Activated CD4-positive, alpha-beta T cell treated with anti-CD3 and anti-CD28 coated beads for 36 hours (primary cell): Measurements from ENCODE around the gene LRRC47. TPM values are rescaled to one million over a fixed set of nuclear protein-coding genes. Genes with fewer than 3 reads are reported as not detected.

Experiments used
- ATAC-seq: fragments of 200-7000 bp; cut with Tn5 transposase; one replicate; pipeline ENCODE4 v1.10.0; 2021; ENCODE audit warnings: mild to moderate bottlenecking, moderate library complexity
- CTCF ChIA-PET: fragments of 350-600 bp; sonication (Branson Sonifier 250); formaldehyde crosslinking; loops from one replicate; lab custom pipeline; 2021; ENCODE audit warnings: antibody characterized with exemption; lab: Charles Lee
- POLR2A ChIA-PET: fragments of 350-600 bp; sonication (Branson Sonifier 250); formaldehyde crosslinking; loops from one replicate; lab custom pipeline; 2021; ENCODE audit warnings: antibody characterized with exemption, inconsistent platforms; lab: Charles Lee
- DNase-seq: peaks from one replicate; pipeline ENCODE4 v3.0.0-alpha.2; 2020
- H3K27ac Mint-ChIP-seq: one replicate; pipeline ENCODE4 v1.8.0; 2021; ENCODE audit warnings: mixed read lengths
- H3K27me3 Mint-ChIP-seq: one replicate; pipeline ENCODE4 v1.8.0; 2021; ENCODE audit warnings: mixed read lengths
- H3K36me3 Mint-ChIP-seq: one replicate; pipeline ENCODE4 v1.8.0; 2021; ENCODE audit warnings: low read depth, mixed read lengths
- H3K4me1 Mint-ChIP-seq: one replicate; pipeline ENCODE4 v1.8.0; 2021; ENCODE audit warnings: mixed read lengths
- H3K4me3 Mint-ChIP-seq: one replicate; pipeline ENCODE4 v1.8.0; 2021; ENCODE audit warnings: mild to moderate bottlenecking, moderate library complexity, mixed read lengths
- H3K9me3 Mint-ChIP-seq: one replicate; pipeline ENCODE4 v1.8.0; 2021; ENCODE audit warnings: low read depth, mixed read lengths
- intact Hi-C, 2 experiments: fragments of 100-400 bp; cut with DNase I in 1 of 2; cut with micrococcal nuclease in 1 of 2; formaldehyde crosslinking; loops; one replicate each; pipeline versions ENCODE4 v1.14.2 to v1.15.1; 2022 to 2024; cut with DNase I, micrococcal nuclease
- total RNA-seq, 2 experiments: library from RNA; stranded (reverse); gene quantifications; one replicate each; pipeline ENCODE4 v1.2.3, GENCODE V29; 2021

LRRC47 gene
- total RNA-seq, 2 experiments from 2014 or later: 34.8 to 38.7 TPM

DNA sequence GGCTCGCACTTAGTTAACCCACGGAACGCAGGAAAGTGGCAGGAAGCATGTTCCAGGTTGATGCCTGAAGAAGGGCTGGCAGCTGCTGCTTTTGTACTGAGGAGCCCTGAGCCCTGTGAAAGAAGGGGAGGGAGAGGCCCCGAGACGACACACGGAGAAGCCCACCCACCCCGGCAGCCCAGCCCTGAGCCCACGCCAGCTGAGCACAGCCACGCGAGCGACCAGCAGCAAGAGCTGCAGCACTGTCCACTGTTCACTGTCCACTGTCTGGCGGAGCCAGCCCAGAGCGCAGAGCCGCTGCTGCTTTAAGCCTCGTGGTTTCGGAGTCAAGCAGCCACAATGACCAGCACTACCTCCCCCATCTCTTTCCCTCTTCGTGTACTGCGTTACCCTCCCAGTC is 5.3 kb downstream of the LRRC47 start:
- DNase-seq (no peak), ATAC-seq (no peak)
- intact Hi-C loops: no loop called here
- peaks cover 19% of the 10 kb centered on the region for H3K36me3 Mint-ChIP-seq
- no peak overlapping the region for H3K27ac Mint-ChIP-seq
- CTCF ChIA-PET: no interaction called here
- H3K4me1 Mint-ChIP-seq: peaks cover 40% of the 10 kb centered on the region
- H3K9me3 Mint-ChIP-seq: no peaks in the 10 kb centered on the region
- POLR2A ChIA-PET: no interaction called here
- H3K27me3 Mint-ChIP-seq: no peaks in the 10 kb centered on the region
- no peak overlapping the region for H3K4me3 Mint-ChIP-seq

DNA sequence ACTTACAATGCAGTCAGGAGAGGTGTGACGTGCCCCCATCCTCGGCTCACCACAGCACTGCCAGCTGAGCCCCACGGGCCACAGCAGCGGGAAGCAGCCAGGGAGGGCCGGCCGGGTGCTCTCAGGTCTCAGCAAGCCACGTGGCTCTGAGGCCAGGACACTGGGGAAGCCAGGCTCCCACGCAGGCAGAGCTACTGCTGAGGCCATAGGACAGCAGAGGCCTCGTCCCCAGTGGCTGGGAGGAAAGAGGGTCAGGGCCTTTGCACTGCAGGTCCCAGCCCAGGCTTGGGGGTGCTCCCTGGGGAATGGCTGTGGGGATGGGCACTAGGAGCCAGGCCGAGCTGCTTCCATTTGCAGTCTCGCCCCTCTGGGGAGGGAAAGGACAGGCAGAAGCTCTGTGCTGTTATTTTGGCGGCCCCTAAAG is 5.8 kb downstream of the LRRC47 start:
- intact Hi-C loops: no loop called here
- peaks cover 40% of the 10 kb centered on the region for H3K4me1 Mint-ChIP-seq
- no peak for ATAC-seq
- ChIA-PET POLR2A (no interaction called here), CTCF (no interaction called here)
- DNase-seq: no peak
- H3K4me3 Mint-ChIP-seq: no peak overlapping the region
- H3K9me3 Mint-ChIP-seq: no peaks in the 10 kb centered on the region
- no peaks in the 10 kb centered on the region for H3K27me3 Mint-ChIP-seq
- H3K27ac Mint-ChIP-seq: no peak overlapping the region
- peaks cover 20% of the 10 kb centered on the region for H3K36me3 Mint-ChIP-seq

DNA sequence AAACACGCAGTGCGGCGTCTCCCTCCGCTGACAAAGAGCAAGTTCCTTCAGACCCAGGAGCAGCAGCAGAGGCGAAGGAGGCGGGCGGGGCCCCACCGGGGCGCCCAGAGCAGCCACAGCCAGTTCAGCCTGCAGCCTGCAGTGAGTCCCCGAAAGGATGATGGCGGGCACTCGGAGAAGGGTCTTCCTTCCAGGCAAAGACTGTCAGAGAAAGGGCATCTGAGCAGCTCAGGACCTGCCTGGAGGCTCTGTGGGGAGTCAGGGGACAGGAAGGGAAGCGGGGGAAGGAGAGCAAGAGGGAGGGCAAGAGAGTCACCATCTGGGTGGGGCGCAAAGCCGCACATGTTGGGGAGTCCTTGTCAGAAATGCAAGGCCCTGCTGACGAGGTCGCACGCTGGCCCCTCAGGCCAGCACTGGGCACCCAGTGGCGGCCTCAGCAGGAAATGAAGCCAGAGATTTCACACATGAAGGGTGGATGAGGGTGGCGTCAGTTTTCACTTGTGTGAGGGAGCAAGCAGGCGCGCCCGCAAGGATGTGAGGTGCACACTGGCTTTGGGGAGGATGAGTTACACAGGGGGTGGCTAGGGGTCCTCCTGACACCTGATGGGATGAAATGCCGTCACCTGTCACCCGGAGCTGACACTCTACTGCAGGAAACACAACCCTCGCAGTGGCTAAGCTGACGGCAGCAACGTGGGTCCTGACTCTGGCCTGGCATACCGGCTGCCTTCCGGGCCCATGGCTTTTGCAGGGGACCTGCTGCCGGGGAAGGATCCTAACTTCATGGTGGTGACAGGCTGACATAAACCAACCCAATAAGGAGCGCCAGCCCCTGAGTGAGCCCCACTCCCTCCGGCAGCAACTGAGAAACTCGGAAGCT is 6.6 kb downstream of the LRRC47 start:
- H3K9me3 Mint-ChIP-seq: no peaks in the 10 kb centered on the region
- intact Hi-C loops: no loop called here
- CTCF ChIA-PET: no interaction called here
- peaks cover 32% of the 10 kb centered on the region for H3K4me1 Mint-ChIP-seq
- no peak overlapping the region for H3K27ac Mint-ChIP-seq
- POLR2A ChIA-PET: no interaction called here
- ATAC-seq (no peak), DNase-seq (no peak)
- H3K36me3 Mint-ChIP-seq: peaks cover 24% of the 10 kb centered on the region
- H3K4me3 Mint-ChIP-seq: no peak overlapping the region
- no peaks in the 10 kb centered on the region for H3K27me3 Mint-ChIP-seq

DNA sequence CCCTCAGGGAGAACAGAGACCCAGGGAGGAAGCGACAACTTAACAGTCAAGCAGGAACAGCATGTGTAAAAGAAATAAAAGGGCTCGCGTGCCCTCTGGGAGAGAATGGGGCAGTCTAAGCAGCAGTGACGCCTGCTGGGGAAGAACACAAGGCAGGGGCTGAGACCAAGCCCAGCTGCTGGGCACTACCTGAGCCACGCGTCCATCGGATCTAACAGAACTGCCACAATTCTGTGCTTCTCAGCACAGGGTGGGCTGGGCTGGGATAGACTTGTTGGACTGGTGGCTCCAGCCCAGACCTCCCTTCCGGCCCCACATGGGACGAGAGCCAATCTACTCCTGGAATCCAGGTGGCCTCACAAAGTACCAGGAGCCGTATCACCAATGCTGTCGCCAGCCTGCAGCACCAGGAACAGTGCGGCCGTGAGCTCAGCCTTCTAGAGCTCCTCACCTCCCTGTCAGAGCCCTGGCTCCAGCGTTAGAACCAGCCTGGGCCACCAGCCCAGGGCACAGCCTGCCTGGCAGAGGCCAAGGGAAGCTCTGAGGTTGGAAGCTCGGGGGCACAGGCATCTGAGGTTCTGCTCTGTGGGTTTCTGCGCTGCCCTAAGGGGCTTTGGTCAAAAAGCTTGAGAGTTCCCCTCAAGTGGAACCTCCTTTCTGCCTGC is 7.4 kb downstream of the LRRC47 start:
- H3K27me3 Mint-ChIP-seq: no peaks in the 10 kb centered on the region
- intact Hi-C loops: no loop called here
- peaks cover 24% of the 10 kb centered on the region for H3K4me1 Mint-ChIP-seq
- peaks cover 30% of the 10 kb centered on the region for H3K36me3 Mint-ChIP-seq
- no peak overlapping the region for H3K27ac Mint-ChIP-seq
- ATAC-seq (no peak), DNase-seq (no peak)
- POLR2A ChIA-PET: no interaction called here
- CTCF ChIA-PET: no interaction called here
- no peaks in the 10 kb centered on the region for H3K9me3 Mint-ChIP-seq
- H3K4me3 Mint-ChIP-seq: no peak overlapping the region

DNA sequence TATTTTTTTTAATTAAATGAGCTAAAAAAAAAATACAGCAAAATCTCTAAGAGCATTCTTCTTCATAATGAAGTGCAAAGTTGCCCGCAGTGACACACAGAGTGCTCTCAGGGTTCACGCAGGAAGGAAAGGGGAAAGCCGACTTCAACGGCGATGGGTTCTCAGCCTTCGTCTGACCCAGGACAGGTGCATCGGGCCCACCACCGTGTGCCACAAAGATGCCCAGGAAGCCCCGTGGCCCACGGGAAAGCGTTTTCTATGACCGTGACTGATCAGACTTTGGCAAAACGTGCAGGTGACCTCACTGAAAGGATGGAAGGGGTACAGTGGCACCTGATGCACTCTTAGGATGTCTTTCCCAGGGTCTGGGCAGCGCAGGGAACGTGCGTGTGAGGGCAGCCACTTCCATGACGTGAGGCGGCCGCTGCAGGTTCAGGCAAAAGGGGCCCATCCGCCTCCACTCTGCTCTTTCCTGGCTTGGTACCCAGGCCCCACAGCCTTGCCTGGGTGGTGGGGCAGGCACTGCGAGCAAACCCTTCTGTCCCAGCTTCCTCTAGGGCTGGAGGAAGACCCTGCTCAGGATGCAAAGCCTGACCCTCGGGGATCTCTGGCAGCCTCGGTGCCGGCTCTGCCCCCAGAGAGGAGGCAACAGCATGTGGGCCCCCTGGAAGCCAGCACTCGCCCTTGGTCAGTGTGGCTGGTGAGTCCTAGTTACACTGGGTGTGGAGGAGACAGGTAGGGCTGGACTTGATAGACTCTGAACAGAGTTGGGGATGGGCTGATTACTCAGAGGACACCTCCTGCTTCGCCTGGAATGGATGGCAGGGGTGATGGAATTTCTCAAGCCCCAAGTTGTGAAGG is 8.3 kb downstream of the LRRC47 start:
- Mint-ChIP-seq H3K4me1 (peaks cover 15% of the 10 kb centered on the region), H3K4me3 (no peak overlapping the region), H3K36me3 (peaks cover 29% of the 10 kb centered on the region), H3K27me3 (no peaks in the 10 kb centered on the region), H3K27ac (no peak overlapping the region), H3K9me3 (no peaks in the 10 kb centered on the region)
- DNase-seq (no peak), ATAC-seq (no peak)
- intact Hi-C loops: no loop called here
- ChIA-PET CTCF (interaction anchor here (1.0 kb wide), 1 partner anchor 39 kb away, joined by 4 read pairs; no protein-coding TSS in a partner anchor), POLR2A (interaction anchor here (0.7 kb wide), 1 partner anchor 13 kb away, joined by 3 read pairs; no protein-coding TSS in a partner anchor)

DNA sequence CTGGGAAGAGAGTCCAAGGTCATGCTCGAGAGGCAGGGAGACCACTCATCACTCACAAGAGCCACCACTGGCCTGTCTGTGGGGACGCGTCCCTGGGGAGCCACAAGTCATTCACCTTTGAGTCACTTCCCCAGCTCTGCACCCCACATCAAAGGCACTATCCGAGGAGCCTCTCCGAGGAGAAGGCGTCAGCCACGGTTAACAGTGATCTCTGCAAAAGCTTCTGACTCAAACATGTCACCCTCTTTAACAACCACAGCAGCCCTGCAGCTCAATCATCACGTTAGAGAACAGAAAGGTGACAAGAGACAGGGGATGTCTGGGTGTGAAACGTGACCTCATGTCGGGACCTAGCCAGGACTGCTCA is 9.0 kb downstream of the LRRC47 start:
- Mint-ChIP-seq H3K9me3 (no peaks in the 10 kb centered on the region), H3K4me1 (peaks cover 12% of the 10 kb centered on the region), H3K36me3 (peaks cover 31% of the 10 kb centered on the region), H3K4me3 (no peak overlapping the region), H3K27me3 (no peaks in the 10 kb centered on the region), H3K27ac (no peak overlapping the region)
- CTCF ChIA-PET: interaction anchor here (1.0 kb wide), 1 partner anchor 38 kb away, joined by 4 read pairs; no protein-coding TSS in a partner anchor
- DNase-seq (peak; percentile 69), ATAC-seq (peak; percentile 87)
- POLR2A ChIA-PET: interaction anchor here (0.7 kb wide), 1 partner anchor 14 kb away, joined by 3 read pairs; no protein-coding TSS in a partner anchor
- intact Hi-C loops: no loop called here

DNA sequence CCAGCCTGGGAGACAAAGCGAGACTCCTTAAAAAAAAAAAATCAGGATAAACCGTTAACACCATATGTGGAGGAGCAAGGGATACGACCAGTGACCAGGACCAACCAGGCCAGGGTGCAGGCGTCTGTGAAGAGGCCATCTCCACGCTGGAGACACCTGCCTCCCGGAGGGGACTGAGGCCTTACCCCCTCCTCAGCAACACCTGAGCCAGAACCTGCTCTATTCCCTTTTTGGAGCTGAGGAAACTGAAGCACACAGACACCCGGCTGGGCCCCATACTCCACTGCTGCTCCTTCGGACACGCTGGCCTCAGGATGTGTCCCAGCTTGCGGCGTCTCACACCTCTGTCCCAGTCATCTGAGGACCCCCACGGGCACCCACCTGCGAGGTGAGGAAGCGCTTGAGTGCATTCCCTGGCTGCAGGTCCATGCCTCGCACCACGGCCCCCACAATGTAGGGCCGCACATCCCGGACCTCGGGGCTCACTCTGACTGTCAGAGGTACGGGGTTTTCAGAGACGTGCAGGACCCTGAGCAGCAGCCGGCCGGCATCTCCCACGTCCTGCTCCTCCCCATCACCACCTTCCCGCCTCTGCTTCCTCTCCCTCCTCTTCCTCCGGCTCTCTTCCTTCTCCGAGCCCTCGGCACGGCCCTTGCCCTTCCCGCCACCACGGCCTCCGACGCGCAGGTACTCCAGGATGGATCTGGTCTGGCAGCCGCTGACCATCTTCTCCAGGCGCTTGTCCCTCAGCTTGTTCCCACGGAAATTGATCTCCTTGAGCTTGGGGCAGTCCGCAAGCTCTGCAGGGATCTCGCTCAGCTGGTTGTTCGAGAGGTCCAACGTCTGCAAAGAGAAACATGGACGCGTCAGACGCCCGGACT is 9.6 kb downstream of the LRRC47 start:
- peaks cover 9% of the 10 kb centered on the region for H3K4me1 Mint-ChIP-seq
- CTCF ChIA-PET: interaction anchor here (0.7 to 1.2 kb wide), 3 partner anchors 9 to 100 kb away, joined by 3 to 5 read pairs (median 4); no protein-coding TSS in a partner anchor
- peaks cover 33% of the 10 kb centered on the region for H3K36me3 Mint-ChIP-seq
- ATAC-seq: no peak
- H3K27ac Mint-ChIP-seq: no peak overlapping the region
- intact Hi-C loops: no loop called here
- H3K9me3 Mint-ChIP-seq: no peaks in the 10 kb centered on the region
- H3K4me3 Mint-ChIP-seq: no peak overlapping the region
- POLR2A ChIA-PET: interaction anchor here (0.7 kb wide), 1 partner anchor 15 kb away, joined by 3 read pairs; no protein-coding TSS in a partner anchor
- DNase-seq: no peak
- H3K27me3 Mint-ChIP-seq: no peaks in the 10 kb centered on the region

DNA sequence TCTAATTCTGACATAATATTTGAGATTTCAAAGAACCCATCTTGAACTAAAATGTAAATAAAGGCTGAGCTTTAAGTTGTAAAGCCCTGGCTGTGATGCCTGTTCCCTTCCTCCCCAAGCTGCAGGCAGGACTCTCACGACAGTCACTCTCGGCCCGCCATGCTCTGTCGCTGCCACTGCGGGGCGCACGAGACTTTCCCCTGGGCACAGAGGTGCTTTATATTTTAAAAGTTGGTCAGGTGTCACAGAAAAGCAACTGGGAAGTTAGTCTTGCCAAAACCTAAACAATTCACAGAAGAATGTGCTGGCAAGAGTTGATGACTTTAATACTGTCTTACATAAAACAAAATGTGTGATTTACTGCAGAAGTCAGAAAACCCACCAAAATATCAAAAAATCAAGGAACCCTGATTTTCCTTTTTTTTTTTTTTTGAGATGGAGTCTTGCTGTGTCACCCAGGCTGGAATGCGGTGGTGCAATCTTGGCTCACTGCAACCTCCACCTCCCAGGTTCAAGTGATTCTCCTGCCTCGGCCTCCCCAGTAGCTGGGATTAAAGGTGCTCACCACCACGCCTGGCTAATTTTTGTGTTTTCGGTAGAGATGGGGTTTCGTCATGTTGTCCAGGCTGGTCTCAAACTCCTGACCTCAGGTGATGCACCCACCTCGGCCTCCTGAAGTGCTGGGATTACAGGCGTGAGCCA is 10.7 kb downstream of the LRRC47 start:
- ChIA-PET POLR2A (no interaction called here), CTCF (interaction anchor here (1.2 to 1.4 kb wide), 3 partner anchors 8 to 11 kb away, joined by 3 to 7 read pairs (median 3); partner anchors contain the start of gene LRRC47)
- DNase-seq: peak; percentile 47
- H3K4me3 Mint-ChIP-seq: no peak overlapping the region
- H3K27me3 Mint-ChIP-seq: no peaks in the 10 kb centered on the region
- no peak overlapping the region for H3K27ac Mint-ChIP-seq
- intact Hi-C loops: no loop called here
- no peak for ATAC-seq
- H3K9me3 Mint-ChIP-seq: no peaks in the 10 kb centered on the region
- peaks cover 9% of the 10 kb centered on the region for H3K4me1 Mint-ChIP-seq
- H3K36me3 Mint-ChIP-seq: peaks cover 38% of the 10 kb centered on the region

DNA sequence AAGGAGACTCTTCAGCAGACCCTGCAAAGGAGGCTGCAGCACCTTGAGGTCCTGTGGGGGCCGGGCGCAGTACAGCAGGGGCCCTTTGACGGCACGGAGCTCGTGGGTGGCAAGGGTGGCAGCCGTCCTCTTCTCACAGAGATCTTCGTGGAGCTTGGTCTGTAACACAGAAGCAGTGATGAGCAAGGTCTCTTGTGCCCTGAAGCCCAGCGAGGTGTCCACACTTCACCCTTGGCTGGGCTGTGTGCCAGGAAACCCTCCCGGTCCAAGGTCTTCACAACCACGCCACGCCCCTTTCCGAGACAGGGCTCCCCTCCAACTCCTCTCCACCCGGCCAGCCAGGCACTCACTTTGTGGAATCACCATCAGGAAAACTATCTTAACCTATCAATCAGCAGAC is 11.3 kb downstream of the LRRC47 start:
- peaks cover 43% of the 10 kb centered on the region for H3K36me3 Mint-ChIP-seq
- ChIA-PET CTCF (interaction anchor here (0.6 to 1.4 kb wide), 3 partner anchors 9 to 314 kb away, joined by 3 to 7 read pairs (median 4); partner anchors contain the start of gene LRRC47), POLR2A (no interaction called here)
- no peaks in the 10 kb centered on the region for H3K9me3 Mint-ChIP-seq
- no peak overlapping the region for H3K27ac Mint-ChIP-seq
- peaks cover 9% of the 10 kb centered on the region for H3K4me1 Mint-ChIP-seq
- DNase-seq (no peak), ATAC-seq (no peak)
- H3K27me3 Mint-ChIP-seq: no peaks in the 10 kb centered on the region
- H3K4me3 Mint-ChIP-seq: no peak overlapping the region
- intact Hi-C loops: no loop called here
